ENCODE data around the gene SLC17A7. TPM values are rescaled to one million over a fixed set of nuclear protein-coding genes. Genes with fewer than 3 reads are reported as not detected.

SLC17A7 gene
- total and polyA plus RNA-seq, 2 of the 8 experiments (the other 6 are each of a cell fraction or from before 2014, with no cell fraction given): 2.7 to 3.0 TPM

GRCh38 chr19:49425178-49425577, 16.1 kb downstream of the SLC17A7 start, which contains the start of gene GFY:
Gene GFY, plus strand, starts transcription at chr19:49425388. Its CDS starts 1,043 bp downstream, at chr19:49426431.
- no peaks in the 10 kb centered on the region for H3K79me1 ChIP-seq (ENCODE audit: low read depth, low read length)
- H4K8ac ChIP-seq (ENCODE audit: extremely low read depth, insufficient read depth, low read length): no peak within 1 kb of the TSS
- H3K23me2 ChIP-seq (ENCODE audit: low read depth, low read length): peaks cover 21% of the 10 kb centered on the region
- no peak within 1 kb of the TSS for H3K14ac ChIP-seq (ENCODE audit: insufficient read length)
- peak within 1 kb of the TSS; percentile 70; the same call in 1 of the 2 replicates for H2AK5ac ChIP-seq (ENCODE audit: low read depth, low read length)
- peak within 1 kb of the TSS; percentile 58 for H3K4ac ChIP-seq (replicated peaks; ENCODE audit: insufficient read length, low read depth, low read length)
- H2BK20ac ChIP-seq (ENCODE audit: low read length): peak within 1 kb of the TSS; percentile 43; the same call in 1 of the 2 replicates
- H2BK120ac ChIP-seq (replicated peaks; ENCODE audit: low read depth, low read length): no peak within 1 kb of the TSS
- peak within 1 kb of the TSS; percentile 19; the same call in 1 of the 2 replicates for H2BK15ac ChIP-seq (ENCODE audit: low read length)
- H3K9ac ChIP-seq (replicated peaks in 1 of 4; ENCODE audit: extremely low read depth in 1 of 4, low read depth in 3 of 4, low read length in 3 of 4): no peak within 1 kb of the TSS
- peak within 1 kb of the TSS; percentile 63; the same call in 1 of the 2 replicates for H2BK5ac ChIP-seq (ENCODE audit: low read depth, low read length)
- peak within 1 kb of the TSS; percentile 57 to 97 for H3K4me2 ChIP-seq (ENCODE audit: insufficient read depth in 1 of 2, low read depth in 2 of 2, low read length in 2 of 2)
- TF ChIP-seq CREB1 (IDR thresholded peaks at IDR 0.05) (no peak), SRF (IDR thresholded peaks at IDR 0.05; ENCODE audit: low read depth, low read length) (no peak)
- peak within 1 kb of the TSS; percentile 71 for H3K18ac ChIP-seq (ENCODE audit: extremely low read depth, low read length)
- ChIA-PET POLR2A (ENCODE audit: partially characterized antibody) (interaction anchor here (0.6 to 5.0 kb wide), 10 partner anchors 8 to 200 kb away, joined by 3 to 21 read pairs (median 7); partner anchors contain the start of genes ALDH16A1 and PIH1D1), CTCF (ENCODE audit: partially characterized antibody) (interaction anchor here (0.6 to 5.2 kb wide), 10 partner anchors 8 to 742 kb away, joined by 3 to 49 read pairs (median 7); partner anchors contain the start of gene SLC17A7)
- WGBS, 2 experiments (ENCODE audit: extremely low coverage in 1 of 2, insufficient coverage in 1 of 2, insufficient read length in 1 of 2, insufficient replicate concordance in 2 of 2, low coverage in 1 of 2, low lambda C conversion rate in 2 of 2, missing lambda C conversion rate in 1 of 2): 71% methylated on average over 7 of the region's 7 CpGs; no CpG with 5 or more reads in 1 of the 2 experiments
- 0 out of 2 replicates have a peak within 1 kb of the TSS, but pooled peaks have one; percentile 52 for H2AFZ ChIP-seq (ENCODE audit: low read length)
- no peak within 1 kb of the TSS for H4K5ac ChIP-seq (ENCODE audit: insufficient read length, low read depth, low read length)
- no peak for FAIRE-seq
- no peak within 1 kb of the TSS for H4K91ac ChIP-seq (replicated peaks; ENCODE audit: insufficient read length, low read length)
- H3K23ac ChIP-seq (ENCODE audit: insufficient read length): no peak within 1 kb of the TSS
- H3K4me3 ChIP-seq (ENCODE audit: extremely low read depth in 1 of 4, insufficient read depth in 2 of 4, low read depth in 3 of 4, low read length in 4 of 4): peak within 1 kb of the TSS in 3 of 4 experiments; percentile 22 to 52 (median 24); a peak in 5 of 8 replicates
- H2BK12ac ChIP-seq (ENCODE audit: low read depth, low read length): peak within 1 kb of the TSS; percentile 94
- DNase-seq (ENCODE audit: low read depth in 1 of 2, low spot score in 2 of 2): no peak
- no peaks in the 10 kb centered on the region for H3K9me3 ChIP-seq (ENCODE audit: insufficient read depth in 2 of 2, low read depth in 1 of 2, low read length in 1 of 2)
- no peaks in the 10 kb centered on the region for H3K79me2 ChIP-seq (ENCODE audit: control insufficient read depth in 1 of 2, insufficient read depth in 2 of 2, low read length in 2 of 2)
- H3K27ac ChIP-seq (ENCODE audit: low read depth, low read length): no peak within 1 kb of the TSS
- H3K27me3 ChIP-seq (replicated peaks in 1 of 4; ENCODE audit: control insufficient read depth in 3 of 4, extremely low read depth in 1 of 4, insufficient read depth in 3 of 4, low read length in 3 of 4): peaks cover 23 to 61% (median 57%) of the 10 kb centered on the region in 4 experiments
- H4K20me1 ChIP-seq (replicated peaks in 1 of 2; ENCODE audit: control insufficient read depth in 1 of 2, insufficient read depth in 2 of 2, low read length in 2 of 2): no peaks in the 10 kb centered on the region
- no peaks in the 10 kb centered on the region for H3K36me3 ChIP-seq (ENCODE audit: control insufficient read depth in 2 of 4, insufficient read depth in 4 of 4, low read length in 3 of 4)
- no peak within 1 kb of the TSS for H3K56ac ChIP-seq (replicated peaks; ENCODE audit: insufficient read length, low read depth, low read length)
- H3K4me1 ChIP-seq (replicated peaks in 1 of 4; ENCODE audit: control insufficient read depth in 3 of 4, insufficient read depth in 4 of 4, low read length in 3 of 4): peaks cover 7 to 43% (median 25%) of the 10 kb centered on the region in 4 experiments
